Occipital lobe (tissue), 2 donors: ENCODE data around the gene CLHC1. TPM values are rescaled to one million over a fixed set of nuclear protein-coding genes. Genes with fewer than 3 reads are reported as not detected.
"Not testable (repeated sequence)": the region's sequence is repeated elsewhere in the genome, so short reads cannot be mapped to it uniquely, and the experiment has no call there.

Experiments
- DNase-seq: peaks from one replicate; lab custom pipeline; 2025; lab: John Stamatoyannopoulos, UW
- total RNA-seq: library from RNA; depleted of rRNA; stranded (reverse); fragments of >200 nt; gene quantifications from one replicate; pipeline ENCODE4 v1.2.3, GENCODE V29; 2014

CLHC1 gene
- total RNA-seq, 1 donor from 2014 or later, result 53.0 TPM

DNA sequence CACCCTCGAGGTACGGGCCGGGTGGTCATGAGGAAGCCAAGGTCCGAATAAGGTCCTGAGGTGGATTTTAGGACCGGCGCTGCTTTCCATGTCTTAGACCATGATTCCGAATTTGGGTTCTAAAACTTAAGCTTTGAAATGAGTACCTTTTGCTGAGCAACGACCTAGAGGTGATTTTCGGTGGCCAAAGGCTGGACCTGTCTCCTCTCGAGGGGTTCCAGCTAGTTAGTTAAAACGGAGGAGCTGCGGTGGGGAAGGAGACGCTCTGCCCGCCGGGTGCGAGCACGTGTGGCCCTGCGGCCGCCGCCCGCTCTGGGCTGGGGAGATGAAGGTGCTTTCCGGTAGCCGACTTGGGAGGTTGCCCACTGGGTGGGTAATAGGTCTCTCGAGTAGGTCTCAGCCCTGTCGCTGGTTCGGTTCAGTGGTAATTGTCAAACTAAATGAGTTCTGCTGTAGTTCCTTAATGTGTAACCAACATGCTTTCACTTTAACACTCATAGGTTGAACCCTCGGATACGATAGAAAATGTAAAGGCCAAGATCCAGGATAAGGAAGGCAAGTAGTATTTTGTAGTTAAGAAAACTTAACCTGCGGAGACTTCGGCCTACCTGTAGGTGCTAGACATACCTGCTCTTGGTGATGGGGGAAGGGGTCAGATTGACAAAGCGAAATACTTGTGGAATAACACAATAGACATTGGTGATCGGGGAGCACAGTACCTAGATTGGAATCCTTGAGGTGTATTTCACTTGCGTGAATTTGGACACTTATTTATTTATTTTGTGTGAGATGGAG lies 967 bp upstream of the CLHC1 start:
- DNase-seq, result no peak

DNA sequence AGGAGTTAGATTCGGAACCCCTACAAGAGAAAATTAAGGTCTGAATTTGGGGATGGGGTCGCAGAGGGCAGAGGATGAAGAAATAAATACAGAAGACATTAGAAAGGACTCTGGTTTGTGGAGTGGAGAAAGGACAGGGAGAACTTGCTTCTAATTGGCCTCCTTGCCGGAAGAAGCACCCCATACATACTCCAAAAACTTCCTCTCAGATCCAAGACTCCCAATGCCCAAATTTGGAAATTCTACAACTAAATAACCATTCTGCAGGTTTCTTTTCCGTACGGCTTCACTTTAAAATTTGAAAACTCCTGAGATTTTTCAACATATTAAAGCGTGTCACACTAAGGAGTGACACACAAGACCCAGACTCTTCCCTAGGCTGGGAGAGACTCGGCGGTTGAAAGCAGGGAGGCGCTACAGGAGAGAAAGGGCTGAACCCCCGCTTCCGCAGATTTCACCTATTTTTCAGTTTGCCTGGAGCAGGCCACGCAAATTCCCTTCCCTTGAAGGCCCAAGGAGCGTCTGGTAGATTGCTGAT lies 478 bp downstream of the CLHC1 start:
- DNase-seq, result no peak

DNA sequence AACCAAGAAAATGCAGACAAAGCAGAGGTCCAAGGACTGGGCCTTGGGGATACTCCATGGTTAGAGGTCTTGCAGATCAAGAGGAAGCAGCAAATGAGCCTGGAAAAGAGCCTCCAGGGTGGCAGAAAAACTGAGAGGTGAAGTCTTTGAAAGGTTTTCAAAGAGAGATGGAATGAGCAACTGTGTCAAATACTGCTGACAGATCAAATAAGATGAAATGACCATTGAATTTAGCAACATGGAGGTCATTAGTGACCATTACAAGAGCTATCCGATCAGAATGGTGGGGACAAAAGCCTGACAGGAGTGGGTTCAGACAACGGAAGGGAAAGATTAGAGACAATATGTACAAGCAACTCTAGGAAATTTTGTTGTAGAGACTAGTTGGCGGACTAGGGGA lies 1.5 kb downstream of the CLHC1 start:
- DNase-seq, result no peak

- DNase-seq, result no peak
These were observed 2.9 kb downstream of the CLHC1 start for GRCh38 chr2:55229221-55229620.

- DNase-seq, result no peak
These were observed 3.9 kb downstream of the CLHC1 start for GRCh38 chr2:55228226-55228563.

DNA sequence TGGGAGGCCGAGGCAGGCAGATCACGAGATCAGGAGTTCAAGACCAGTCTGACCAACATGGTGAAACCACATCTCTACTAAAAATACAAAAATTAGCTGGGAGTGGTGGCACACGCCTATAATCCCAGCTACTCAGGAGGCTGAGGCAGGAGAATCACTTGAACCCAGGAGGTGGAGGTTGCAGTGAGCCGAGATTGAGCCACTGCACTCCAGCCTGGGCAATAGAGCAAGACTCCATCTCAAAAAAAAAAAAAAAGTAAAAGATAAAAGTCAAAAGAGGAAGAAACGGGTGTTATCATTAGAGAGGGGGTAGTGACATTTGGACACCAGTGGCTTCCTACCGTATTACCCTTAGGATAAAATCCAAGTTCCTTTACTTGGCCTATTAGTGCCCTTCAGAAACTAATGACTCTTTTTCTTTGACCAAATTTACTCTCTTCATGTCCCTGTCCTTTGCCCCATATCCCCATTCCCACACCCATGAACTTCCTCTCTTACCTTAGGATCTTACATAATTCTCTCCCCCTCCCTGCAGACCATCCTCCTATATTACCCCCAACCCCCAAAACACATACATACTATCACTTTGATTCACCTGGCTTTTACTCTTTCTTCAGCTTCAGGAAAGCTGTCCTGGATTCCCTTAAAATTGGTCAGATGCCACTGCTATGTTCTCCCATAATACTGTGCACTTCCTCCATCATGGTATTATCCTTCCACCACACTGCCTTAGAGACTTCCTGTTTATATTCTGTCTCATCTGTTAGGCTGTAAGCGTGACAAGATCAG lies 4.5 kb downstream of the CLHC1 start:
- DNase-seq, result not testable (repeated sequence)

GRCh38 chr2:55225481-55226020 lies 6.5 kb downstream of the CLHC1 start:
- DNase-seq, result no peak

GRCh38 chr2:55224761-55225261 lies 7.3 kb downstream of the CLHC1 start:
- no peak for DNase-seq

- no peak for DNase-seq
These were observed 7.9 kb downstream of the CLHC1 start for GRCh38 chr2:55223958-55224760.

DNA sequence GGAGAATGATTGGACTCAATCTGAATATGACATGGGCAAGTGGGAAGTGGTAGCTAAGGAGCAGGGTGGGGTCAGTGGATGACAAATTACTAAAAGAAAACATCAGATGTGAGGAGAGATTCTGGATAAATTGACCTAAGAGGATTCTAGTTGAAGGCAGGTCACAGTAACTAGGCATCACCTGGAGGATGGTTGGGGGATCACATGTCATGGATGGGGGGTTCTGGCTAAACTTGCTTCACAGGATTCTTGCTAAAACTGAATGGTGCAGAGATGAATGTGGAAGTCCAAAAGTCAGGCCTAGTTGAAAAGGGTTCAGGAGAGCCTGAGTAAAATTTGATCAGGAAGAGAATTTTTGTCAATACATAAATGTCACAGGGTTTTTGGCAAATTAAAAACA lies 18.3 kb downstream of the CLHC1 start:
- no peak for DNase-seq

DNA sequence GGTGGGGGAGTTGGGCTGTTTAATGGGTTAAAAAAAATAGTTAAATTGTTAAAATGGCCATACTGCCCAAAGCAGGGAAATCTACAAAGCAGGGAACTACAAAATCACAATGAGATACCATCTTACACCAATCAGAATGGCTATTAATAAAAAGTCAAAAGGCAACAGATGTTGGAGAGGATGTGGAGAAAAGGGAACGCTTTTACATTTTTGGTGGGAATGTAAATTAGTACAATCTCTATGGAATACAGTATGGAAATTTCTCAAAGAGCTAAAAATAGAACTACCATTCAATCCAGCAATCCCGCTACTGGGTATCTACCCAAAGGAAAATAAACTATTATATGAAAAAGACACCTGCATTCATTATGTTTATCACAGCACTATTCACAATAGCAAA lies 27.1 kb downstream of the CLHC1 start:
- no peak for DNase-seq

- no peak for DNase-seq
These were observed 27.6 kb downstream of the CLHC1 start for GRCh38 chr2:55204536-55204935.

DNA sequence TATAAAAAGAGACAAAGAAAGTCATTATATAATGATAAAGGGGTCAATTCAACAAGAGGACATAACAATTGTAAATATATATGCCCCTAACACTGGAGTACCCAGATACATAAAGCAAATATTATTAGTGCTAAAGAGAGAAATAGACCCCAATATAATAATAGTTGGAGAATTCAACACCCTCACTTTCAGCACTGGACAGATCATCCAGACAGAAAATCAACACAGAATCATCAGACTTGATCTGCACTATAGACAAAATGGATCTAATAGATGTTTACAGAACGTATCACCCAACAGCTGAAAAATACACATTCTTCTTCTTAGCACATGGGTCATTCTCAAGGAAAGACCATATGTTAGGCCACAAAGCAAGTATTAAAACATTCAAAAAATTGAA lies 31.7 kb downstream of the CLHC1 start:
- DNase-seq, result no peak

DNA sequence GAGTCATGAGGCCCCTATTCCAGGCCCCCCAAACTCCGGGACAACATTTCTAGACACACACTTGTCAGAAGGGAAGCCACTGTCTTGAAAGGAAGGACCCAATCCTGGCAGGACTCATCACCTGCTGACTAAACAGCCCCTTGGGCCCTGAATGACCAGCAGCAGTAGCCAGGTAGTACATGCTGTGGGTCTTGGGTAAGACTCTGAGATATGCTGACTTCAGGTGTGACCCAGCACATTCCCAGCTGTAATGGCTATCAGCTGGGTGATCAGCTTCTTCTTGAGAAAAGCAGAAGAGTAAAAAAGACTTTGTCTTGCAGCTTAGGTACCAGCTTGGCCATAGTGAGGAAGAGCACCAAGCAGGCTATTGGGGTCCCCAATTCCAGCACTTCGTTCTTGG lies 35.6 kb downstream of the CLHC1 start:
- no peak for DNase-seq

GRCh38 chr2:55191888-55192287 lies 40.2 kb downstream of the CLHC1 start:
- not testable (repeated sequence) for DNase-seq

GRCh38 chr2:55186837-55187236 lies 45.3 kb downstream of the CLHC1 start:
- not testable (repeated sequence) for DNase-seq

GRCh38 chr2:55180374-55180773 lies 51.7 kb downstream of the CLHC1 start:
- DNase-seq, result no peak

GRCh38 chr2:55176094-55176415 lies 56.0 kb downstream of the CLHC1 start:
- DNase-seq, result no peak

GRCh38 chr2:55175254-55176093 lies 56.6 kb downstream of the CLHC1 start:
- DNase-seq, result no peak

- no peak for DNase-seq
These were observed 58.5 kb downstream of the CLHC1 start for GRCh38 chr2:55173438-55174054.
